ENCODE measurements around the gene CACNA2D4.

The CACNA2D4 gene

DNA sequence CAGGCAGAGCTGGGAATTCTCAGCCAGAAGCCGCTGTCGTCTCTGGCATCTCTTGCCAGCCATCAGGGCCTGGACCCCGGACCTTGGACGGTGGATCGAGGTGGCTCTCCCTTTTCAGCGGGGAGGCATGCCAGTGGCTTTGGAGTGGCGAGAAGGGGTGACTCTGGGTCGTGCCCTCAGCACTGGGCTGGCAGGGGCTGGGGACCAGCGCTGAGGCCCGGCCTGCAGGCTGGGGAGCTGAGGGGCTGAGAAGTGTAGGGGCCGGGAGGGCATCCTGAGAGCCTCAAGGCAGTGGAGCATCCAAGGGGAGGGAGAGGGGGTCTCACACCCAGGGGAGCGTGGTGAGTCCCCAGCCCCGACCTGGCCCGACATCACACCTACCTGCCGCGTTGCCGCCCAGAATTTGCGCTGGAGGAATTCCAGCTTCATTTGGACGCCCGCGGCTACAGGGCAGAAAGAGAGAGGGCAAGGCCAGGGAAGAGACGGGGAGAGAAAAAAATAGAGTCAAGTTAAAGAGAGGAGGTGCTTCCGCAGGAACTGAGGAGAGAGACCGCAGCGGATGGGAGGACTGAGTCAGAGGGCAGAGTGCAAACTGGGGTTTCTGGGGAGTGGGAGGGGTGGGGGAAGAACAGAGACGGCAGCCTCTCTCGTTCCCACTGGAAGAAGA is 107.0 kb downstream of the CACNA2D4 start:
- DNase-seq = peak; percentile 46

DNA sequence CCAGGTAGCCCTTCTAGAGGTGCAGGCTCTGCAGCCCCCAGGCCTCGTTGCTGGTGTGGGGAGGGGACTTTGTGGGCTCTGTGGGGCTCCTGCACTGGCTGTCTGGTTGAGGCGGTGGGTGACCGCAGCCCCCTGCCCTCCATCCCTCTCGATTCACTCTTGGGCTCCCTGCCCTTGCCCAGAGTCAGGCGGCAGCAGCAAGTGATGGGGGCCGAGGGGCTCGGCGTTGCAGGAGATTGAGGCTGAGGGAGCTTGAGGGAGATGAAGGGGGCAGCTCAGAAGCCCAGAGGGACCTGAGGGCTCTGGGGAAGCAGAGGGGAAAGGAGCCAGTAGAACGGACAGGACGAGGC is 107.5 kb downstream of the CACNA2D4 start:
- no peak for DNase-seq

DNA sequence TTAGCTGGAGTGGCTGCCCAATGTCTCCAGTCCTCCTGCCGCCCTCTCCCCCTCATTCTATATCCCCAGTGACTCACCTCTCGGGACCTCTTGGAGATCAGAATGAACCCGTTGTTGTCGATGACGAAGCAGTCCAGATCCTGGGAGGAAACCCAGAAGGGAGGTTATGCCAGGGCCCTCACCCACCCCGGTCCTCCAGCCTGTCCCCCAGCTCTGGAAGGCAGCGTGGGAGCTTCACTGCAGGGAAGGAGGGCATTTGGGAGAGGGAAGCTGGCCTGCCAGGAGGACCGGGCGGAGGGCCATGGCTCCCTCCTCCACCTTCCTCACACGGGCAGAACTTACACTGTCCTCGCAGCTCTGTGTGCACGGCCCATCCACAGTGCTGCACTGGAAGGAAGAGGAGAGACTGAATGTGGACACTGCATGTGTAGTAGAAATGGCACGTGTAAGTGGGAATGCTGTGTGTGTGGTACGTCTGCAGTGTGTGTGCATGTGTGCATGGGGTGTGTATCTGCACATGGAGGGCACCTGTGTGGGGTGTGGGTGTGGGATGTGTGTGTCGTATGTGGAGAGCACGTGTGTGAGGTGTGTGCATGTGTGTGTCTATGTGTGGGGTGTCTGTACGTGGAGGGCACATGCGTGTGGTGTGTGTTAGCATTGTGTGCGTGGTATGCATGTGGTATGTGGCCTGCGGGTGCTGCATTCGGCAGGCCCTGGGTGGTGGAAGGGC is 108.1 kb downstream of the CACNA2D4 start:
- no peak for DNase-seq

DNA sequence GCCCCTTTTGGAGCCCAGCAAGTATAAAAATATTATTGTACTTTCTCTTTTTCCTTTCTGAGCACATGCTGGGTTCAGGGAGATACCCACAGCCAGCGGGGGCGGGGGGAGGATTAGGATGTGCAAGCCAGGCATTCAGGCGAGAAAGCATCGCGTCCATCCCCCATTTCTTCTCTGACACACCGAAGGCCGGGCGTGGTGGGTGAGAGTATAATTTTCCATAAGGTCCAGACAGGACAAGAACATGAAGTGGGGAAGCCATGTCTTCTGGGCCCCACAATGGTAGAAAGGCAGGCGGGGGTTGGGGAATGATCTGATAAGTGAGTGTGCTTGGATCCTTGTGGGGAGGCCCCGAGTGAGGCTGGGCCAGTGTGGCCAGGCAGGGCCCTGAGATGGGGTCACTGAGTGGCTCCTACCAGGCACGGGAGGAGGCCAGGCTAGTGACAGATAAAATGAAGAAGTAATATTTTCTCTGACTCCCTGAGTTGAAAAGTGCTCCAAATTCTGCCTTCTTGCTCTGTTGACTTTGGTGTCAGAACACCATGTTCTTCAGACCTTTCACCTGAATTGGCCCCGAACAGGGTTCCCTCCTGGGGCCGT is 108.8 kb downstream of the CACNA2D4 start:
- no peak for DNase-seq

DNA sequence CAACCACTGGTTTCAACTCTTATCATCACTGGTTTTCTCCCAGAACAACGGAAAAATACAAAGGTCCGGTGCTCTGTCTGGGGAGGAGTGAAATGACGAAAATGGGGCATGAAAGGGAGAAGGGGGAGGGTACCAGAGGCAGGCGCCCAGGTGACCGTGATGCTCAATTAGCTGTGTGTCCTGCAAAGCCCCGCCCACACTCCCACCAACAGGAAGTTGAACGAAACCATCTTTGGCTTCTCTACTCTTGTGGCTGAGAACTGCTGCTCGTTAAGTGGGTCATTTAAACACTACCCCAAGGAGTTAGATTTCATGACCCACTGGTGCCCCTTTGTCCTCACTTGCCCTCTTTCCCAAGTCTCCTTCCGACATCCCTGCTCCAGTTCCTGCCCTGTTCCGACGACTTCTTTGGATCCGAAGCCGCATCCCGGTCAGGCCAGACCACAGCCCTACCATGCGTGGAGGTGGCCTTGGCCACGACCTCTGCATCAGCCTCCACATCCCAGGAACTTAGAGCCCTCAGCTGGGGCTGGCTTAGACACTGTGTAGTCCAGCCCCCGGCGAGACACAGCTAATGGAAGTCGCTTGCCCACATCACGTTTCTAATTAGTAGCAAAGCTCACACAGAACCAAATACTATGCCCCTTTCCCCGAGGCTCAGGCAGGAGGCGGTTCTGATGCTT is 109.5 kb downstream of the CACNA2D4 start:
- DNase-seq = no peak

DNA sequence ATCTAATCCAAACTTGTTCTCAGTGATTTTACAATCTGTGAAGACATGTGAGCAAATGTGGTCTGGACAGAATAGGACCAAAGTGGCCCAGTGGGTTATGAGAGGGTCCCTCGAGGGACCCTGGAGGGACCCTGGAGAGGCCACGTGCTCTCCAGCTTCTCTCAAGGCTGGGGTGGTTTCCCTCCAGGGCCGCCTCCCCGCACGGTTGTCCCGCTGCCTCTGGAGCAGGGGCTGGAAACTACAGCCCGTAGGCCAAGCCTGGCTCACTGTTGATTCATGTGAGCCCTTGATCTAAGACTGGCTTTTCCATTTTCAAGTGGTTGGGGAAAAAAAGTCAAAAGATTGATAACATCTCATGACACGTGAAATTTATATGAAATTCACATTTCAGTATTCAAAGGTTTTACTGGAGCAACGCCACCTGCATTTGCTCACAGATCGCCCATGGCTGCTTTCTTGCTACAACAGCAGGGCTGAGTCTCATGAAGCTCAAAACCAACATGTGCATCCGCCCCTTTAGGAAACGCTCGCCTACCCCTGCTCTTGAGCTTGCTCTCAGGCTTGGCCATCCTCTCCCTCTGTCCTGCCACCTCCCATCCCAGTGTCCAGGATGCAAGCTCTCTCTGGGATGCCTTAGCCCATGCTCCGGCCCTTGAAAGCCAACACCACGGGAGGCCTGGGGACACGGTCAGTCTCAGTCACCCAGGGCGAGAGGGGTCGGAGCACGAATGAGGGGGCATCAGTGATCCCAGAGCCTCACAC is 110.2 kb downstream of the CACNA2D4 start:
- DNase-seq = no peak

DNA sequence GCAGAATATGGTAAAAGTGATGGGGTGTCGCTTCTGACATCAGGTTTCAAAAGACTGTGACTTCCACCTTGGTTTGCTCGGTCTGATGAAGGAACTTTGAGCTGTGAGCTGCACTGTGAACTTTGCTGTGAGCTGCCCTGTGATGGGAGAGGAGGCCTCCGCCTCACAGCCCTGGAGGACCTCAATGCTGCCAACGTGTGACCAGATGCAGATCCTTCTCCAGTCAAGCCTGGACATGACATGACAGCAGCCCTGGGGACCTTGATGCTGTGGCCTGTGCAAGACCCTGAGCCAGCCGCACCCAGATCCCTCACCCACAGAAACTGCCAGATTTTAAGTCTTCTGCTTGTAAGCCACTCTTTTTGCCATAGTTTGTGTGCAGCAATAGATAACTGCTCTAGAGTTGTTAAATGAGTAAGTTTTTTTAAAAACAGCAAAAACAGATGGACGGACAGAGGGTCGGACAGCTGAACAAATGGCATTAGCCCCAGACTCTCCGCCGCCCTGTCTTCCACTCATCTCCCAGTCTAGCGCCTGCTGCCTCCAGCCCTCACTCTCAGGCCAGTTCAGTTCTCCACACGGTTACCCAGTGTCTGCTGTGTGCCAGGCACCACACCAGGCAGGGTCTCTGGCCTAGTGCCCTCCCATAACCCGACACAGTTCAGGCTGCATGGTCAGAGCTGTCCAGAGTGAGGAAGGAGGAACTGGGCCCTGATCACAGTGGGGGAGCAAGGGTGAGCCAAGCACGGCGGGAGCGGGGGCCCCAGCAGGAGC is 111.2 kb downstream of the CACNA2D4 start:
- no peak for DNase-seq

DNA sequence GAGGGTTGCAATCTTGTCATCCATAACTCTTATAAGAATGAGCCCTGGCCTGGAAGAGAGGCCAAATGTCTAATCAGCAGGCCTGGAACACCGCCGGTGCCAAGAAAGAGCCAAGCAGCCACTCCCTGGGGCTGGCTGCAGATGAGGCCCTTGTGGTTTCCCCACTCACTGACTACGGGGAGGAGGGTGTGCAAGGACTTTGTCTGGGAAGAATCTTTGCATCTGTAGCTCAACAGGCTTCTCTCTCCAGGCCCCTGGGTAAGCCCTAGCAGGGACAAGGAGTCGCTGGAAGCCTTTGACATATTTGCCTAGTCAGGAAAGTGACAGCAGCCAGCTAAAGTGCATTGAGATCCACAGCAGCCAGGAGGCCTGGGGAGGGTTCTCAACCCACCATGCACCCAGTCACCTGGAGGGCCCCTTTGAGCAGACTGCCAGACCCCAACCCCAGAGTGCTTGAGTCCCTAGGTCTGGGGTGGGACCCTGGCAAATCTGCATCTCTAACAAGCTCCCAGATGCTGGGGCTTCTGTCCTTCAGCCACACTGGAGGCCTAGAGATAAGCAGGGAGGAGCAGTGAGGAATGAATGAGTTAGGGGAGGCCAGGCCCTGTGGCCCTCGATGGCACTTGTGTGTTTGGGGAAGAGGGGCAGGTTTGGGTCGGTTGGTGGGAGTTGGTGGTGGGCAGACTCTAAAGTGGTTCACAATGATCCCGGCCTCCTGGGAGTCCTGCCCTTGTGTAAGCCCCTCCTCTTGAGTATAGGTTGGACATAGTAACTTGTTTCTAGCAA is 112.0 kb downstream of the CACNA2D4 start:
- no peak for DNase-seq

DNA sequence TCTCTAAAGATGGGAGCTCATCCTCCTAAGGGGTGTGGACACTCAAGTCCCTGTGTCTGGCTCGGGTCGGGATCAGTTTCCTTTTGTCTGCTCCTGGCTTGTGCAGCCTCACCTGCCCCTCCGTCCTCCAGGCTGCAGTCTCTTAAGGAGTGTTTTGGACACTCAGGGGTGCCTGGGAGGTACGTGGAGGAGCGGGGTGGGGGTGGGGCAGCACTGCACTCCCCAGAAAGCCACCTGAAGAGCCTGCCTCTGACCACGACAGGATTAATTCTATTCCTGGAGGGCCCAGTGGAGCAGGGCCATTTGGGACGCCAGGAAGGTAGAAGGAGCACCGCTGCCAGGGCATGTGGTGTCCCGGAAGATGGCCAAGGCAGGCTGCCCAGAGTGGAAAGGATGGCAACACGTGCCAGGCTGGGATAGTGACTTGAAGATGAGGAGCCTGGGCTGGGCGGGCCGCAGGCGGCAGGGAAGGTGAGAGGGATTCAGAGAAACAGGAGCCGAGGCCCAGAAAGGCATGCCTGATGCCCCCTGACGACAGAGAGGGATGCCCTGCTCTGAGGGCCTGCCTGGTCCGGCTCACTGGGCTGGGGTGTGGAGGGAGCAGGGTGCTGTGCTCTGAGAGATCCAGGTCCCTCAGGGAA is 112.9 kb downstream of the CACNA2D4 start:
- DNase-seq = no peak

DNA sequence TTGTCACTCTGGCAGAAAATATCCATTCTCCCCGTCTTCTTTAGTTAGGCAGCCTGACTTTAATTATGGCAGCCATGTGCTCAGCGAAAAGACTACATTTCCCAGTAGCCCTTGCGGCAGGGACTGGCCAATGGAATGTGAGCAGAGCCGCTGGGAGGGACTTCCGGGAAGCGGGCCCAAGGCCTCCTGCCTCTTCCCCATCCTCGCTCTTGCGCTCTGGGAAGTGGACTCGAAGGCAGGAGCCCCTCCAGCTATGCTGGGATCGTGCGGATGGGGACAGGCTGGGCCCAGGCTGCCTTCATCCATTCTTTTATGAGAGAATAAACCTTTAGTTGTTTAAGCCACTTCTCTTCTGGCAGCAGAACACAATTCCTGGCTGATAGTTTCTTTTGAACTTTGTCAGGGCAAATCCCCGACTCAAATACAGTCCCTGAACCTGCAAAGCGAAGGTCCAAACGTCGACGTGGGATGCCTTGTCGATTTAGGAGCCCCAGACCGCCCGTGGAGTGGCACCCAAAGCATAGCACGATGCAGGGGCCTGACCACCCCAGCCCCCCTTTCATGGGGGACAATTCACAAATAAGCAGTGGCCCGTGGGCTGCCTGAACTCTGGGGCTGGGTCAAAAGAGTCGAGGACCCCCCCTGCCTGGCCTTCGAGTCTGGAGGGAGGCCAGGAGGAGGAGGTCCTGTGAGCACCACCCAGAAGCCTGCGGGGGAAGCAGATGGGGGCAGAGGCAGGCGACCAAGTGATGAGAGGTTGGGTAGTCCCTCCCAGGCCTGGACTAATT is 113.7 kb downstream of the CACNA2D4 start:
- peak; percentile 86 for DNase-seq

DNA sequence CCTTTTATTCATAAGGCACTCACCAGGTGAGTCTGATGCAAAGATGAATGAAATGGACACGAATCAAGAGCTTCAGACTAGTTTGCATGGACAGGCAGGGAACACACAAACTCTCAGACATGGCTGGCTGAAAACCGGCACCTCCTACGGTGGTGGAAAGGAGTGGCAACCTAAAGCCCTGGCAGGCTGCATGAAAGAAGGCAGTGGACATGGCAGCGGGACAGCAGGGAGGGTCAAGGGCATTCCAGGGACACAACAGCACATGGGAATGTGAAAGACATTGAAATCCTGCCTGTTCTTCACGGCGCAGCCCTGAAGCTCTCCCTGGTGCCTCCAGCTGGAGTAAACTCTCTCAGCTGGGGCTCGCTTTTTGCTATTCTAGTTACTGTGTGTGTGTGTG is 114.7 kb downstream of the CACNA2D4 start:
- peak; percentile 9 for DNase-seq

DNA sequence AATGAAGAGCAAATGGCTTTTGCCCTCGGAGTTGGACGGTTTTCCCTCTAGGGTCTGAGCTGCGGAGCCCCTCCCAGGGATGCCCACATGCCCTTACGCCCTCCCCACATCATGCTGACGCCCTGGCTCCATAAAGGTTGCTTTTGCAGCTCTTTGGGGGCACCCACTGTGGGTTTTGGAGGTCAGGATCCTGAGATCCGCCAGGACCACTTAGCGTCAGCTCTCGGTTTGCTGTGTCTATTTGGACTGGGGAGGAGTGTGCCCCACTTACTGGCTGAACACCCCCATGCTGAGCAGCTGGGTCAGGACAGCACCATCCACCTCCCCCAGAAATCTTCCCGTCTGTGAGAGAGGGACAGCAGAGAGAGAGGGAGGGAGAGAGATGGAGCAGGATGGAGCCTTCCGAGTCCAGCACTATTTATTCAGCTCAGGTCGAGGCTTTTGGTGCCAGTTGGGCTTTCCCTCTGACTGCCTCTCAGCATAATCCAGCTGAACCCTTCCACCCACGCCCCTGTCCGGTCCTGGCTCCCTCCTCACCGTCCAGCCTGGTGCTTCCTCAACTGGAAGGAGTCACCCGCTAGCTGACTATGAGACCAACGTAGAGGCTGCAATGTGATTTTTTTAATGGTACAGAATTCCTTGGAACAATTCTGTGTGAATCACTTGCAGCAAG is 117.0 kb downstream of the CACNA2D4 start:
- peak; percentile 12 for DNase-seq

DNA sequence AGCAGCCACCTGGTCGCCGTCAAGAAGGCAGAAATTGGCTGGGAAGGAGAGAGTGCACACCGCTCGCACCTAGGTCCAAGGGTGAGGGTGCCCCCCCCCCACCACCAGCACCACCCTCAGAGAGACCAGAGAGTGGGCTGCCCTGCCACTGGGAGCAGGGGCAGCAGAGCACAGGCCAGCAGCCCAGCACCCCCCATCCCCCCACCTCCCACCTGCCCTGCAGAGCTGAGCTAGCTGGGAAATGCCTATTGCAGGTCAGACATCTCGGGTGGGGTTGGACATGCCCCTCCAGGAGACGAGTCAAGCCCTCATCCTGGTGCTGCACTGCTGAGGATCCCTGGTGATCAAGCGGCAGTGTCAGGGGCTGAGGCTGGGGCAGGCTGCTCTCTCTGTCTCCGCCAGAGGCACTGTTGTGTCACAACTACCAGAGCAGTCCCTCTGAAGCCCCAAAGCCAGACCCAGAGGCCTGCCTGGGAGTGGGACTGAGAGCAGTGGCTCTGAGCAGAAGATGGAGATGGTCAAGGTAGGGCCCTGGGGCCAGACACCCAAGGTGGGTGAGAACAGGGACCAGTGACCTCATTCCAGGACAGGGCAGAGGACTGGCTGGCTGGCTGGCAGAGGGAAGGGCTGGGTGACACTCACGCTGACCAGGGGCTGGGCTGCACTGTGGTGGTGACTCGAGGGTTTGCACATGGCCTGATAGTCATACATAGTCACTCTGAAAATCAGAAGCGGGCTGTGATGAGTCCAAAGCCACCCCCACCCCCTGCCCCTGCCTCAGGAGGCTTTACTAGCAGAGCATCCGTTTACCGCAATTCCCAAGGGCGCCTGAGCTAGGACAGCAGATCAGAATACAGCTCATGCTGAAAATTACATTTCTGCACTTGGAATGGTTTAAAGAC is 117.8 kb downstream of the CACNA2D4 start:
- DNase-seq = no peak

DNA sequence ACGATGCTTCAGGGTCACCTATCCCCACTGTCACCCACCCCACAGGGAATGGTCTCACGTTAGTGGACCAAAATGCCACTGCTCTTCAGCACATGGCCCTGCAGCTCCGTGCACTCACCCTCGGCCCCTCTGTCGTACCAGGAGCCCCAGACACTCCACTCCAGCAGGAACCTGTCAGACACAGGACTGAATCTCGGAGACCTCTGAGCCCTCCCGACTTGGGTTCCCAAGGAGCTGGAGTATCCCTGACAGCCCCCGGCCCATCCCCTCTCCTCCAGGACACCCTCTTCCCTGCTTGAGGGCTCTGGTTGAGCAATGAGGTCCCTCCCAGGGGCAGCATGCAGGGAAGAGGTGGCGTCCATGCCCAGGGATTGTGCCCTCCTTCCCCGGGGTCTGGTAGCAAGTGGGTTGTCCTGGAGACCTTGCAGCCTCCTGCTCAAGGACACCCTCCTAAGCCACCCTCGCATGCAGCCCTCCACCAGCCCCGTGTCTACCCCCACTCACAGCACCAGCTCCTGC is 118.5 kb downstream of the CACNA2D4 start:
- no peak for DNase-seq

DNA sequence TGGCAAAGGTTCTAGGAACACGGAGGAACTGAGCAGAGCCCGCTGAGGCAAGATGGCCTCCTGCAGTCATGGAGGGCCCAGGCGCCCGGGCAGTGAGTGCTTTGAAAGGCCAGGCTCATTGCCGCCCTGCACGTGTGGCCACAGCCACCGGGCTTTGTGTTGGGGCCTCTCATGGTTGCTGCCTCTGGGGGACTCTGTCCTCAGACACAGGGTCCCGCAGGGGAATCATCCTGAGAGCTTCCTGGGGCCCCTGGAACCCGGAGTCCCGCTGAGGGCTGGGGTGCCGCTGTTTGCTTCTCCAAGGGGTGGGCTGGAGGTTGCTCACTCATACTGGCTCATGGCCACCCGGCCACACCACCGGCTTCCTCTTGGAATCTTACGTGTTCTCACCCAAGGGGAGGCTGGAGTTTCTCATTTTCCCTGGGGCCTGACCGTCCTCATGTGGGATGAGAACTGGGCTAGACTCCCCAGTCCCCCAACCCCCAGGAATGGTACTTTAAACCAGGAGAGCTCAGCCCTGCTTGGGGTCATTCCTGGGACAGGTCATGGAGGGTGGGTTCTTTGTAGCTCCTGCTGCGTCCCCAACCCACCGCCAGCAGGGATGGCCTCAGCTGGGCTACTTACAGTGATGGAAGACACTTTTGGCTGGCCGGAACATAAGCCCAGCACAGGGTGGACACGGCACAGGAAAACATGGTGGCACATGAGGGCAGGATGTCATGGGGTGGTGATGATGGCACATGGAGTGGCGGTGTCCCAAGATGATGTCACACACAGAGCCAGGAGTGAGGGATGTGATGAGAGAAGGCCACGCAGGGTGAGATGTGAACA is 119.2 kb downstream of the CACNA2D4 start:
- DNase-seq = no peak

DNA sequence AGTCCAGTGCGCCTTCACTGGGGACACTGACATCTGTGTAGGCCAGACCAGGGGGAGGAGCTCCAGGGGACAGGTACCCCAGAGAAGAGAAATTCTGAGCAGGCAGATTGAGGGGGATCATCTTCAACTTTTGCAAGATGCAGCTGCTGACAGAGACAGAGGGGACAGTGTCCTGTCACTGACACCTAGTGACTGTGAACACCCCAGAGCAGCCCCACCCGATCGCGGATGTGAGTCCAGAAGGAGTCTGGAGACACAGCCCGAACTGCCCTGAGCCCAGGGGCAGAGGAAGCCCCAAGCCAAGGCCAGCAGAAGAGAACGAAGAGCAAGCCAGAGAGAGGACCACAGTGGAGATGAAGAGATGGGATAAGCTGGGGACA is 119.8 kb downstream of the CACNA2D4 start:
- no peak for DNase-seq

DNA sequence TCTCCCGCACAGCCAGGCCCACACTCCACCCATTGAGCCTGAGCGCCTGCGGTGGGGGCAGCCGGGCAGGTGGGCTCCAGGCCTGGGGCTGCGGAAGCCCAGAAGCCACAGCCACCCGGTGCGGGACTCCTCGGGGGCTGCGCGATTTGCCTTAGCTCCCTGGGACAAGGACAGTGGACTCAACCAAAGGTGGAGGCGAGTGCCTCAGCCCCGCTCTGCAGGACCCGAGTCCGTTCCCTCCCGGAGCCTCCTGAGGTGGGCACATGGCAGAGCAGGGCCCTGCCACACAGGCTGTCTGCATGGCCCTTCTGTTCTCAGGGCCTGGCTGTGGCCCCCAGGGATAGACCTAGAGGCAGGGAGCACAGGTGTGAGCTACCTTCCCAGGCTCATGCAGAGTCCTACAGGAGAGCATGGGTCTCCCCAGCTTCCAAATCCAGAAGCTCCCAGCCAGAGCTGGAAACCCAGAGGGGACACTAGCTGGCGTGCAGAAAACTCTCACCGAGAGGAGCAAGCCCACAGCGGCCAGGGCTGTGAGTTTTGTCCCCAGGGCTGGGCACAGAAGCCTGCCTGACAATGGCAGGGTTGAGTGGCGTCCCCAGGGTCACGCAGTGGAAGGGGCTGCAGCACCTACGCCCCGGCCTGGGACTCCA is 120.3 kb downstream of the CACNA2D4 start:
- DNase-seq = no peak

All from activated CD8-positive, alpha-beta memory T cell treated with anti-CD3 and anti-CD28 coated beads, Interleukin-2, amount 50 U/mL, for 4 hours (primary cell).